HepG2 (cell line): ENCODE results near the gene PLEKHG2. TPM values are rescaled to one million over a fixed set of nuclear protein-coding genes. Genes with fewer than 3 reads are reported as not detected.

Source experiments
- CSRNP2 ChIP-seq: sonication (generic); formaldehyde crosslinking; conservative IDR thresholded peaks from 2 replicates; pipeline ENCODE4 v1.8.0; 2022; ENCODE audit warnings: low read depth, missing genetic modification reagents
- ELF3 ChIP-seq: IDR thresholded peaks from 2 replicates; pipeline ENCODE4 v1.6.1; 2016; ENCODE audit warnings: missing genetic modification reagents, missing compliant biosample characterization
- GZF1 ChIP-seq: sonication (generic); formaldehyde crosslinking; IDR thresholded peaks from 2 replicates; pipeline ENCODE4 v1.5.1; 2020; ENCODE audit warnings: mild to moderate bottlenecking, missing genetic modification reagents
- HHEX ChIP-seq: IDR thresholded peaks from 2 replicates; pipeline ENCODE4 v1.6.1; 2016; ENCODE audit warnings: control low read depth
- KDM6A ChIP-seq: IDR thresholded peaks from 2 replicates; pipeline ENCODE4 v1.6.1; 2016; ENCODE audit warnings: low read depth
- KLF16 ChIP-seq, 2 experiments: sonication (generic) in 1 of 2; formaldehyde crosslinking in 1 of 2; IDR thresholded peaks; 2 replicates each; pipeline versions ENCODE4 v1.6.1 to v1.8.0; 2016 to 2023; ENCODE audit warnings: missing genetic modification reagents in 2 of 2, missing compliant biosample characterization in 1 of 2
- MAFG ChIP-seq: sonication (generic); formaldehyde crosslinking; IDR thresholded peaks from 2 replicates; pipeline ENCODE4 v1.5.1; 2020; ENCODE audit warnings: mild to moderate bottlenecking, missing genetic modification reagents
- MAX ChIP-seq: IDR thresholded peaks from 2 replicates; pipeline ENCODE4 v1.6.1; 2012; ENCODE audit warnings: inconsistent platforms
- MED8 ChIP-seq: sonication (generic); formaldehyde crosslinking; IDR thresholded peaks from 2 replicates; pipeline ENCODE4 v1.8.1; 2023; ENCODE audit warnings: mild to moderate bottlenecking, missing genetic modification reagents; ENCODE audit not compliant: insufficient replicate concordance
- MIER3 ChIP-seq: IDR thresholded peaks from 2 replicates; pipeline ENCODE4 v1.6.1; 2016; ENCODE audit warnings: missing compliant biosample characterization, borderline replicate concordance
- NFAT5 ChIP-seq: sonication (generic); formaldehyde crosslinking; IDR thresholded peaks from 2 replicates; pipeline ENCODE4 v1.4.0; 2020; ENCODE audit warnings: missing genetic modification reagents
- NFE2 ChIP-seq: sonication (generic); formaldehyde crosslinking; IDR thresholded peaks from 2 replicates; pipeline ENCODE4 v1.4.0; 2020; ENCODE audit warnings: missing genetic modification reagents
- NR2F1 ChIP-seq, 2 experiments: fragments of 450-650 bp in 1 of 2; formaldehyde crosslinking in 1 of 2; IDR thresholded peaks; 2 replicates each; pipeline versions ENCODE4 v1.5.0 to v1.6.1; 2016 to 2020; ENCODE audit warnings: mild to moderate bottlenecking in 1 of 2, missing compliant biosample characterization in 1 of 2, missing genetic modification reagents in 1 of 2, moderate library complexity in 1 of 2
- POGK ChIP-seq: sonication (generic); formaldehyde crosslinking; conservative IDR thresholded peaks from 2 replicates; pipeline ENCODE4 v1.8.0; 2022; ENCODE audit warnings: mild to moderate bottlenecking, moderate library complexity, missing genetic modification reagents
- PREB ChIP-seq: sonication (generic); formaldehyde crosslinking; IDR thresholded peaks from 2 replicates; pipeline ENCODE4 v1.4.0; 2020; ENCODE audit warnings: missing genetic modification reagents
- SP4 ChIP-seq: sonication (generic); formaldehyde crosslinking; IDR thresholded peaks from 2 replicates; pipeline ENCODE4 v1.8.1; 2023; ENCODE audit warnings: mild to moderate bottlenecking, missing genetic modification reagents
- TOPORS ChIP-seq: sonication (generic); formaldehyde crosslinking; IDR thresholded peaks from 2 replicates; pipeline ENCODE4 v1.8.0; 2023; ENCODE audit warnings: mild to moderate bottlenecking, missing genetic modification reagents
- TRIM24 ChIP-seq: sonication (generic); formaldehyde crosslinking; IDR thresholded peaks from 2 replicates; pipeline ENCODE4 v1.8.0; 2022; ENCODE audit warnings: mild to moderate bottlenecking, missing genetic modification reagents
- ZNF441 ChIP-seq: sonication (generic); formaldehyde crosslinking; IDR thresholded peaks from 2 replicates; pipeline ENCODE4 v1.7.0; 2021; ENCODE audit warnings: missing genetic modification reagents, borderline replicate concordance
- ZSCAN20 ChIP-seq: sonication (generic); formaldehyde crosslinking; IDR thresholded peaks from 2 replicates; pipeline ENCODE4 v1.4.0; 2020; ENCODE audit warnings: missing genetic modification reagents, mild to moderate bottlenecking, borderline replicate concordance
- polyA plus RNA-seq, 8 experiments: library from polyadenylated mRNA; depleted of rRNA in 3 of 8; stranded (reverse) in 7 of 8; unstranded in 1 of 8; fragments of >200 nt; fragmentation: Illumina TruSeq in 4 of 8; extraction: Trizol in 4 of 8; gene quantifications; 2 replicates each; pipeline versions ENCODE4 v1.2.1 to v1.2.3, GENCODE V29; 2011 to 2016; ENCODE audit warnings: low read depth in 4 of 8, missing spikeins in 1 of 8, mixed read lengths in 1 of 8; ENCODE audit not compliant: insufficient read depth in 1 of 8
- total RNA-seq, 5 experiments: library from RNA; depleted of rRNA; stranded (reverse); fragments of >200 nt; fragmentation: Illumina TruSeq; extraction: Trizol; gene quantifications; 2 replicates each; pipeline ENCODE4 v1.2.3, GENCODE V29; 2016; ENCODE audit warnings: low read depth in 1 of 5

PLEKHG2 gene
- total and polyA plus RNA-seq, 2 of the 13 experiments (the other 11 are each of a cell fraction or from before 2014, with no cell fraction given): 3.6 to 6.8 TPM

GRCh38 chr19:39390751-39391437 is 21.6 kb upstream of the PLEKHG2 start, which contains the start of the genes MED29 and PAF1 (continued):
- TF ChIP-seq MED8 (CRISPR knock-in tag) (no peak), NFAT5 (CRISPR knock-in tag) (no peak), NFE2 (CRISPR knock-in tag) (no peak), KDM6A (CRISPR knock-in tag) (no peak), ZSCAN20 (CRISPR knock-in tag) (no peak), ZNF441 (CRISPR knock-in tag) (peak; percentile 23; the same call in 1 of the 2 replicates), HHEX (CRISPR knock-in tag) (no peak), SP4 (CRISPR knock-in tag) (peak; percentile 96), PREB (CRISPR knock-in tag) (no peak), TOPORS (CRISPR knock-in tag) (0 out of 2 replicates have a peak, but pooled peaks have one; percentile 22), MAFG (CRISPR knock-in tag) (no peak), GZF1 (CRISPR knock-in tag) (no peak), CSRNP2 (no peak), ELF3 (no peak), MAX (peak; percentile 57), TRIM24 (CRISPR knock-in tag) (no peak), MIER3 (CRISPR knock-in tag) (peak; percentile 35; the same call in 1 of the 2 replicates), POGK (CRISPR knock-in tag) (peak; percentile 50; the same call in 1 of the 2 replicates), KLF16 (CRISPR knock-in tag; IDR thresholded peaks at IDR 0.05) (peak in 1 of 2 experiments; percentile 38; a peak in 1 of 4 replicates), NR2F1 (CRISPR knock-in tag; IDR thresholded peaks at IDR 0.05) (no peak)
